NCI-H774 (cell line): ENCODE results near the gene HDDC3.
"Not testable (repeated sequence)": the region's sequence is repeated elsewhere in the genome, so short reads cannot be mapped to it uniquely, and the experiment has no call there.

Experiments used
- DNase-seq: peaks from one replicate; lab custom pipeline; 2025; lab: John Stamatoyannopoulos, UW

The HDDC3 gene

GRCh38 chr15:90909976-90910375, 22.4 kb downstream of the HDDC3 start:
- DNase-seq = no peak

GRCh38 chr15:90909449-90909848, 22.9 kb downstream of the HDDC3 start:
- DNase-seq = not testable (repeated sequence)

GRCh38 chr15:90907838-90908507, 24.4 kb downstream of the HDDC3 start:
- no peak for DNase-seq

- DNase-seq = no peak
These were observed 25.2 kb downstream of the HDDC3 start for GRCh38 chr15:90907051-90907660.

- DNase-seq = no peak
These were observed 26.0 kb downstream of the HDDC3 start for GRCh38 chr15:90906181-90906849.

- DNase-seq = no peak
These were observed 26.8 kb downstream of the HDDC3 start for GRCh38 chr15:90905306-90906180.

GRCh38 chr15:90904746-90905145, 27.6 kb downstream of the HDDC3 start:
- DNase-seq = no peak

- DNase-seq = no peak
These were observed 28.4 kb downstream of the HDDC3 start for GRCh38 chr15:90903733-90904536.

- peak; percentile 36 for DNase-seq
These were observed 29.3 kb downstream of the HDDC3 start, which contains the start of gene MAN2A2 for GRCh38 chr15:90902840-90903732. Gene MAN2A2 (plus strand): TSS chr15:90903302. CDS start chr15:90904208, 906 bp downstream.

- peak; percentile 58 for DNase-seq
These were observed 30.1 kb downstream of the HDDC3 start for GRCh38 chr15:90902040-90902839.

- DNase-seq = no peak
These were observed 30.9 kb downstream of the HDDC3 start for GRCh38 chr15:90901175-90902039.

GRCh38 chr15:90897131-90897655, 35.2 kb downstream of the HDDC3 start:
- not testable (repeated sequence) for DNase-seq

GRCh38 chr15:90895571-90896117, 36.7 kb downstream of the HDDC3 start:
- peak; percentile 3 for DNase-seq

- no peak for DNase-seq
These were observed 38.9 kb downstream of the HDDC3 start for GRCh38 chr15:90893175-90894090.

- DNase-seq = no peak
These were observed 39.7 kb downstream of the HDDC3 start for GRCh38 chr15:90892498-90893174.

- no peak for DNase-seq
These were observed 40.3 kb downstream of the HDDC3 start for GRCh38 chr15:90892023-90892422.
